Measurements from ENCODE around the gene CLPTM1.

DNA sequence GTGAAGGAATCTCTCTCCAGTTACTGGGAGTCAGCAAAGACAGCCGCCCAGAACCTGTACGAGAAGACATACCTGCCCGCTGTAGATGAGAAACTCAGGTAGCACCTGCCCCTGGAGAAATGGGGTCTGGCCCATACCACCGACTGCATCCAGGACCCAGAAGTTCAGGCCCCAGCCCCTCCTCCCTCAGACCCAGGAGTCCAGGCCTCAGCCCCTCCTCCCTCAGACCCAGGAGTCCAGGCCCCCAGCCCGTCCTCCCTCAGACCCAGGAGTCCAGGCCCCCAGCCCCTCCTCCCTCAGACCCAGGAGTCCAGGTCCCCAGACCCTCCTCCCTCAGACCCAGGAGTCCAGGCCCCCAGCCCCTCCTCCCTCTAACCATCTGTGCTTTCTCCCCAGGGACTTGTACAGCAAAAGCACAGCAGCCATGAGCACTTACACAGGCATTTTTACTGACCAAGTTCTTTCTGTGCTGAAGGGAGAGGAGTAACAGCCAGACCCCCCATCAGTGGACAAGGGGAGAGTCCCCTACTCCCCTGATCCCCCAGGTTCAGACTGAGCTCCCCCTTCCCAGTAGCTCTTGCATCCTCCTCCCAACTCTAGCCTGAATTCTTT, 6.3 kb upstream of the CLPTM1 start:
- TF ChIP-seq, protein P1, sequence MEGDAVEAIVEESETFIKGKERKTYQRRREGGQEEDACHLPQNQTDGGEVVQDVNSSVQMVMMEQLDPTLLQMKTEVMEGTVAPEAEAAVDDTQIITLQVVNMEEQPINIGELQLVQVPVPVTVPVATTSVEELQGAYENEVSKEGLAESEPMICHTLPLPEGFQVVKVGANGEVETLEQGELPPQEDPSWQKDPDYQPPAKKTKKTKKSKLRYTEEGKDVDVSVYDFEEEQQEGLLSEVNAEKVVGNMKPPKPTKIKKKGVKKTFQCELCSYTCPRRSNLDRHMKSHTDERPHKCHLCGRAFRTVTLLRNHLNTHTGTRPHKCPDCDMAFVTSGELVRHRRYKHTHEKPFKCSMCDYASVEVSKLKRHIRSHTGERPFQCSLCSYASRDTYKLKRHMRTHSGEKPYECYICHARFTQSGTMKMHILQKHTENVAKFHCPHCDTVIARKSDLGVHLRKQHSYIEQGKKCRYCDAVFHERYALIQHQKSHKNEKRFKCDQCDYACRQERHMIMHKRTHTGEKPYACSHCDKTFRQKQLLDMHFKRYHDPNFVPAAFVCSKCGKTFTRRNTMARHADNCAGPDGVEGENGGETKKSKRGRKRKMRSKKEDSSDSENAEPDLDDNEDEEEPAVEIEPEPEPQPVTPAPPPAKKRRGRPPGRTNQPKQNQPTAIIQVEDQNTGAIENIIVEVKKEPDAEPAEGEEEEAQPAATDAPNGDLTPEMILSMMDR (IDR thresholded peaks at IDR 0.05) = no peak
- no peak for TF ChIP-seq ZFX (IDR thresholded peaks at IDR 0.05; ENCODE audit: borderline replicate concordance)
